ENCODE data around the gene DICER1. TPM values are rescaled to one million over a fixed set of nuclear protein-coding genes. Genes with fewer than 3 reads are reported as not detected.
A peak's percentile ranks its signal among the peaks of the same experiment; 100 is the strongest.

The DICER1 gene
- total RNA-seq, 1 donor from 2014 or later, result 104 TPM

GRCh38 chr14:95061317-95062093 is 95.8 kb downstream of the DICER1 start:
- Mint-ChIP-seq H3K4me3 (no peak overlapping the region), H3K27me3 (ENCODE audit: low read depth) (no peaks in the 10 kb centered on the region), H3K27ac (ENCODE audit: unreplicated experiment) (no peak overlapping the region), H3K36me3 (ENCODE audit: low read depth) (no peaks in the 10 kb centered on the region), H3K4me1 (no peaks in the 10 kb centered on the region), H3K9me3 (no peaks in the 10 kb centered on the region)
- no peak for TF ChIP-seq CTCF (conservative IDR thresholded peaks at IDR 0.05)
- no peak for DNase-seq (ENCODE audit: low read depth, low spot score)

- no peak overlapping the region for H3K4me3 Mint-ChIP-seq
- H3K4me1 Mint-ChIP-seq, result no peaks in the 10 kb centered on the region
- no peak overlapping the region for H3K27ac Mint-ChIP-seq (ENCODE audit: unreplicated experiment)
- no peaks in the 10 kb centered on the region for H3K36me3 Mint-ChIP-seq (ENCODE audit: low read depth)
- H3K27me3 Mint-ChIP-seq (ENCODE audit: low read depth), result no peaks in the 10 kb centered on the region
- H3K9me3 Mint-ChIP-seq, result no peaks in the 10 kb centered on the region
- DNase-seq (ENCODE audit: low read depth, low spot score), result no peak
- TF ChIP-seq CTCF (conservative IDR thresholded peaks at IDR 0.05), result no peak
These were observed 98.2 kb downstream of the DICER1 start for GRCh38 chr14:95059126-95059525.

- no peak for DNase-seq (ENCODE audit: low read depth, low spot score)
- Mint-ChIP-seq H3K4me3 (no peak overlapping the region), H3K36me3 (ENCODE audit: low read depth) (no peaks in the 10 kb centered on the region), H3K4me1 (no peaks in the 10 kb centered on the region), H3K27ac (ENCODE audit: unreplicated experiment) (no peak overlapping the region), H3K9me3 (no peaks in the 10 kb centered on the region), H3K27me3 (ENCODE audit: low read depth) (no peaks in the 10 kb centered on the region)
- TF ChIP-seq CTCF (conservative IDR thresholded peaks at IDR 0.05), result no peak
These were observed 98.8 kb downstream of the DICER1 start for GRCh38 chr14:95058491-95058890.

- no peak for TF ChIP-seq CTCF (conservative IDR thresholded peaks at IDR 0.05)
- H3K27me3 Mint-ChIP-seq (ENCODE audit: low read depth), result no peaks in the 10 kb centered on the region
These were observed 99.5 kb downstream of the DICER1 start for GRCh38 chr14:95057851-95058250.

GRCh38 chr14:95057147-95057546 is 100.2 kb downstream of the DICER1 start:
- DNase-seq (ENCODE audit: low read depth, low spot score), result no peak
- Mint-ChIP-seq H3K4me3 (no peak overlapping the region), H3K27ac (ENCODE audit: unreplicated experiment) (no peak overlapping the region), H3K36me3 (ENCODE audit: low read depth) (no peaks in the 10 kb centered on the region), H3K9me3 (no peaks in the 10 kb centered on the region), H3K4me1 (no peaks in the 10 kb centered on the region), H3K27me3 (ENCODE audit: low read depth) (no peaks in the 10 kb centered on the region)
- TF ChIP-seq CTCF (conservative IDR thresholded peaks at IDR 0.05), result no peak

More at GRCh38 chr14:95057851-95058250, 99.5 kb downstream of the DICER1 start:
- Mint-ChIP-seq H3K36me3 (ENCODE audit: low read depth) (no peaks in the 10 kb centered on the region), H3K9me3 (no peaks in the 10 kb centered on the region), H3K4me3 (no peak overlapping the region), H3K27ac (ENCODE audit: unreplicated experiment) (peak overlapping the region; percentile 12), H3K4me1 (no peaks in the 10 kb centered on the region)
- no peak for DNase-seq (ENCODE audit: low read depth, low spot score)

Data from neural crest cell (in vitro differentiated cells).